Measurements from ENCODE around the gene MMD.

The MMD gene

GRCh38 chr17:55420067-55420775 is 1.4 kb downstream of the MMD start:
- in situ Hi-C loops (cut with MboI; ENCODE audit: low pct_unique_long_range_greater_than_20kb, low sequenced_read_pairs, unreplicated experiment): no loop called here
- TF ChIP-seq, protein P1, sequence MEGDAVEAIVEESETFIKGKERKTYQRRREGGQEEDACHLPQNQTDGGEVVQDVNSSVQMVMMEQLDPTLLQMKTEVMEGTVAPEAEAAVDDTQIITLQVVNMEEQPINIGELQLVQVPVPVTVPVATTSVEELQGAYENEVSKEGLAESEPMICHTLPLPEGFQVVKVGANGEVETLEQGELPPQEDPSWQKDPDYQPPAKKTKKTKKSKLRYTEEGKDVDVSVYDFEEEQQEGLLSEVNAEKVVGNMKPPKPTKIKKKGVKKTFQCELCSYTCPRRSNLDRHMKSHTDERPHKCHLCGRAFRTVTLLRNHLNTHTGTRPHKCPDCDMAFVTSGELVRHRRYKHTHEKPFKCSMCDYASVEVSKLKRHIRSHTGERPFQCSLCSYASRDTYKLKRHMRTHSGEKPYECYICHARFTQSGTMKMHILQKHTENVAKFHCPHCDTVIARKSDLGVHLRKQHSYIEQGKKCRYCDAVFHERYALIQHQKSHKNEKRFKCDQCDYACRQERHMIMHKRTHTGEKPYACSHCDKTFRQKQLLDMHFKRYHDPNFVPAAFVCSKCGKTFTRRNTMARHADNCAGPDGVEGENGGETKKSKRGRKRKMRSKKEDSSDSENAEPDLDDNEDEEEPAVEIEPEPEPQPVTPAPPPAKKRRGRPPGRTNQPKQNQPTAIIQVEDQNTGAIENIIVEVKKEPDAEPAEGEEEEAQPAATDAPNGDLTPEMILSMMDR (IDR thresholded peaks at IDR 0.05; ENCODE audit: extremely low read depth, insufficient read depth, missing control alignments): no peak
- DNase-seq (ENCODE audit: low spot score): peak; percentile 68

GRCh38 chr17:55418369-55419268 is 3.0 kb downstream of the MMD start:
- in situ Hi-C loops (cut with MboI; ENCODE audit: low pct_unique_long_range_greater_than_20kb, low sequenced_read_pairs, unreplicated experiment): no loop called here
- DNase-seq (ENCODE audit: low spot score): no peak
- TF ChIP-seq, protein P1 (IDR thresholded peaks at IDR 0.05; ENCODE audit: extremely low read depth, insufficient read depth, missing control alignments): no peak

GRCh38 chr17:55417411-55418268 is 4.0 kb downstream of the MMD start:
- no peak for DNase-seq (ENCODE audit: low spot score)
- in situ Hi-C loops (cut with MboI; ENCODE audit: low pct_unique_long_range_greater_than_20kb, low sequenced_read_pairs, unreplicated experiment): no loop called here
- TF ChIP-seq, protein P1 (IDR thresholded peaks at IDR 0.05; ENCODE audit: extremely low read depth, insufficient read depth, missing control alignments): no peak

GRCh38 chr17:55416470-55417052 is 5.1 kb downstream of the MMD start:
- TF ChIP-seq, protein P1 (IDR thresholded peaks at IDR 0.05; ENCODE audit: extremely low read depth, insufficient read depth, missing control alignments): no peak
- DNase-seq (ENCODE audit: low spot score): no peak
- in situ Hi-C loops (cut with MboI; ENCODE audit: low pct_unique_long_range_greater_than_20kb, low sequenced_read_pairs, unreplicated experiment): no loop called here

- DNase-seq (ENCODE audit: low spot score): no peak
- TF ChIP-seq, protein P1 (IDR thresholded peaks at IDR 0.05; ENCODE audit: extremely low read depth, insufficient read depth, missing control alignments): no peak
- in situ Hi-C loops (cut with MboI; ENCODE audit: low pct_unique_long_range_greater_than_20kb, low sequenced_read_pairs, unreplicated experiment): no loop called here
Measured at GRCh38 chr17:55416000-55416399, 5.6 kb downstream of the MMD start.

- in situ Hi-C loops (cut with MboI; ENCODE audit: low pct_unique_long_range_greater_than_20kb, low sequenced_read_pairs, unreplicated experiment): no loop called here
- TF ChIP-seq, protein P1 (IDR thresholded peaks at IDR 0.05; ENCODE audit: extremely low read depth, insufficient read depth, missing control alignments): no peak
- no peak for DNase-seq (ENCODE audit: low spot score)
Measured at GRCh38 chr17:55414983-55415382, 6.7 kb downstream of the MMD start.
